Esophagus squamous epithelium (tissue), 5 donors: Measurements from ENCODE around the gene RGS17. TPM values are rescaled to one million over a fixed set of nuclear protein-coding genes. Genes with fewer than 3 reads are reported as not detected.

Experiments
- DNase-seq: peaks from one replicate; lab custom pipeline; 2025; lab: John Stamatoyannopoulos, UW
- H3K27ac ChIP-seq, 4 donors: fragments of 200-600 bp; sonication (generic); one replicate each; pipeline ENCODE4 v1.5.1; 2016 to 2019; ENCODE audit warnings: mild to moderate bottlenecking in 1 of 4
- H3K27me3 ChIP-seq, 4 donors: fragments of 200-600 bp; sonication (generic); 1 replicate in 3 of 4; 2 replicates in 1 of 4; pipeline versions ENCODE4 v1.5.1 to v1.6.0; 2017 to 2021; ENCODE audit warnings: antibody characterized with exemption in 1 of 4
- H3K36me3 ChIP-seq, 3 donors: fragments of 200-600 bp; sonication (generic); one replicate each; pipeline ENCODE4 v1.5.1; 2016 to 2019
- H3K4me1 ChIP-seq, 3 donors: fragments of 200-600 bp; sonication (generic); one replicate each; pipeline ENCODE4 v1.5.1; 2017 to 2019
- H3K4me3 ChIP-seq, 4 donors: fragments of 200-600 bp; sonication (generic); 1 replicate in 3 of 4; 2 replicates in 1 of 4; pipeline ENCODE4 v1.5.1; 2016 to 2019; ENCODE audit warnings: mild to moderate bottlenecking in 2 of 4, moderate library complexity in 1 of 4
- H3K9me3 ChIP-seq, 3 donors: fragments of 200-600 bp; sonication (generic); one replicate each; pipeline ENCODE4 v1.5.1; 2016 to 2019
- CTCF ChIP-seq, 6 experiments: fragments of 450-650 bp in 4 of 6; fragments of 200-600 bp in 2 of 6; sonication (generic) in 2 of 6; IDR thresholded peaks; one replicate each; pipeline ENCODE4 v1.5.1; 2016 to 2019; ENCODE audit warnings: antibody characterized with exemption in 6 of 6, mild to moderate bottlenecking in 4 of 6, moderate library complexity in 4 of 6
- POLR2A ChIP-seq, 4 donors: fragments of 450-650 bp; IDR thresholded peaks; one replicate each; pipeline ENCODE4 v1.6.1; 2017; ENCODE audit warnings: antibody characterized with exemption in 4 of 4, mild to moderate bottlenecking in 4 of 4, moderate library complexity in 3 of 4
- WGBS, 2 donors: methylation state at CpG; one replicate each; pipeline ENCODE4 v1.1.5; 2018; 5-methylcytosine and 5-hydroxymethylcytosine counted together
- intact Hi-C: fragments of 100-400 bp; cut with DNase I; formaldehyde crosslinking; loops from one replicate; pipeline ENCODE4 v1.15.0; 2022
- total RNA-seq, 4 donors: library from RNA; depleted of rRNA; stranded (reverse); fragments of >200 nt; gene quantifications; one replicate each; pipeline ENCODE4 v1.1.0, GENCODE V29; 2016
- donor health status: DM: yes; HTN: yes; CAD: no.

RGS17 gene
- total RNA-seq, 4 donors from 2014 or later: 0.19 to 1.8 (median 0.48) TPM

GRCh38 chr6:153062516-153062915 is 68.6 kb downstream of the RGS17 start:
- intact Hi-C loops: no loop called here
- no peak overlapping the region for H3K27ac ChIP-seq
- no peak overlapping the region for H3K4me3 ChIP-seq
- DNase-seq: no peak
- H3K27me3 ChIP-seq: no peaks in the 10 kb centered on the region
- H3K9me3 ChIP-seq: no peaks in the 10 kb centered on the region
- no peak for TF ChIP-seq CTCF (IDR thresholded peaks at IDR 0.05)
- TF ChIP-seq POLR2A (IDR thresholded peaks at IDR 0.05): no peak
- H3K4me1 ChIP-seq: no peaks in the 10 kb centered on the region
- WGBS, 2 donors: 60 to 88% methylated on average over 1 to 2 of the region's 2 CpGs
- no peaks in the 10 kb centered on the region for H3K36me3 ChIP-seq

- 56 to 90% methylated on average over 1 of the region's 1 CpG for WGBS, 2 donors
- Histone ChIP-seq H3K9me3 (no peaks in the 10 kb centered on the region), H3K36me3 (no peaks in the 10 kb centered on the region), H3K4me1 (no peaks in the 10 kb centered on the region), H3K4me3 (no peak overlapping the region), H3K27me3 (no peaks in the 10 kb centered on the region), H3K27ac (no peak overlapping the region)
- intact Hi-C loops: no loop called here
- no peak for DNase-seq
- TF ChIP-seq POLR2A (IDR thresholded peaks at IDR 0.05) (no peak), CTCF (IDR thresholded peaks at IDR 0.05) (no peak)
Observed at GRCh38 chr6:153059757-153060156, 71.3 kb downstream of the RGS17 start.

- H3K27me3 ChIP-seq: no peaks in the 10 kb centered on the region
- TF ChIP-seq CTCF (IDR thresholded peaks at IDR 0.05) (no peak), POLR2A (IDR thresholded peaks at IDR 0.05) (no peak)
- intact Hi-C loops: no loop called here
- no peaks in the 10 kb centered on the region for H3K36me3 ChIP-seq
- no peak overlapping the region for H3K27ac ChIP-seq
- no peaks in the 10 kb centered on the region for H3K9me3 ChIP-seq
- no peak for DNase-seq
- no peak overlapping the region for H3K4me3 ChIP-seq
- H3K4me1 ChIP-seq: no peaks in the 10 kb centered on the region
Observed at GRCh38 chr6:153059311-153059710, 71.8 kb downstream of the RGS17 start.

- no peaks in the 10 kb centered on the region for H3K9me3 ChIP-seq
- WGBS, 2 donors: 48 to 55% methylated on average over 4 of the region's 4 CpGs
- no peak for DNase-seq
- H3K4me1 ChIP-seq: no peaks in the 10 kb centered on the region
- no peak overlapping the region for H3K27ac ChIP-seq
- intact Hi-C loops: no loop called here
- H3K4me3 ChIP-seq: no peak overlapping the region
- H3K27me3 ChIP-seq: no peaks in the 10 kb centered on the region
- no peak for TF ChIP-seq CTCF (IDR thresholded peaks at IDR 0.05)
- no peak for TF ChIP-seq POLR2A (IDR thresholded peaks at IDR 0.05)
- H3K36me3 ChIP-seq: no peaks in the 10 kb centered on the region
Observed at GRCh38 chr6:153058909-153059308, 72.2 kb downstream of the RGS17 start.

GRCh38 chr6:153058291-153058690 is 72.8 kb downstream of the RGS17 start:
- Histone ChIP-seq H3K4me1 (no peaks in the 10 kb centered on the region), H3K36me3 (no peaks in the 10 kb centered on the region), H3K9me3 (no peaks in the 10 kb centered on the region), H3K4me3 (no peak overlapping the region), H3K27me3 (no peaks in the 10 kb centered on the region), H3K27ac (no peak overlapping the region)
- intact Hi-C loops: no loop called here
- WGBS, 2 donors: 31 to 44% methylated on average over 4 of the region's 4 CpGs
- no peak for DNase-seq
- no peak for TF ChIP-seq CTCF (IDR thresholded peaks at IDR 0.05)
- no peak for TF ChIP-seq POLR2A (IDR thresholded peaks at IDR 0.05)
